Measurements from ENCODE around the gene HPCAL1.

- TF ChIP-seq CTCF (IDR thresholded peaks at IDR 0.05; ENCODE audit: low read depth, low read length, poor library complexity, severe bottlenecking) (no peak), EZH2phosphoT487 (IDR thresholded peaks at IDR 0.05; ENCODE audit: borderline replicate concordance, low read length) (no peak)
Measured at GRCh38 chr2:10476723-10477442, 174.2 kb downstream of the HPCAL1 start.
